NCI-H526 treated with DMSO at 0.1 percent for 48 hours (cell line): ENCODE data around the gene HOXB1.

Experiments used
- DNase-seq: peaks from one replicate; lab custom pipeline; 2025; lab: John Stamatoyannopoulos, UW

The HOXB1 gene

DNA sequence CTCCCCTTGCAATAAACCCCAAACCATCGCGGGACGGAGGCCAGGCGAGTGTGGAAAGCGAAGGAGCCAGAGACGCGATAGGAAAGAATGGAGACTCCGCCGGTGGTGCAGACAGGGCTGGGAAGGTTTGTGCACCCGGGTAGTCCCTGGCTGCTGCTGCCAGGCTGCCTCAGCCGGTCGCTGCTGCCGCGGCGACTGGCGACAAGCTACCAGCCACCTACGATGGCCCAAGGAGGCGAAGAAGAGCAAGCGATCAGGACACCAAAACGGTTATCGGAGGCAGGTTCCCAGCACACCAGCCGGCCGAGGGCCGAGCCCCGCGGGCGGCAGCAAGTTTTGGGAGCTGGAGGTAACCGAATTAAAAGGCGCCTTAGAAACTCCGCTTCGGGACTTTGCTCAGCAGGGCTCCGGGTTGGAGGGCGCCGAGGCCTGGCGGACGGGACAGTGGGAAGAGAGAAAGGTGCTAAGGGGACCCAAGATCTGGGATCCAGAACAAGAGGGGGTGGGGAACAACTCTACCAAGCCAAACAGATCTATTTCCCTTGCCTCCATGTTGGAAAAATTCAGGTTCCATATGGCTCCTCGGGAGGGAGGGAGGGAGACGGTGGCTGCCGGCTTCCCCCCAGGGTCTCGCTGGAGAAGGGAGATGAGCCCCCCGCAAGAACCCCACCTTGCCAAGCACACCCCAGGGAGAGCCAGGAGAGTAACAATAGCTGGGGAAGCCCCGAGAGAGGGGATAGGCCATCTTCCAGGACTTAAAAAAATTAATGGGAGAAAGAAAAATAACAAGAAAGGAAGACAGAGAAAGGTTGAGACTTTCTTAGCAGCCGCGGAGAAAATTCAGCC lies 23.8 kb upstream of the HOXB1 start:
- DNase-seq = no peak

DNA sequence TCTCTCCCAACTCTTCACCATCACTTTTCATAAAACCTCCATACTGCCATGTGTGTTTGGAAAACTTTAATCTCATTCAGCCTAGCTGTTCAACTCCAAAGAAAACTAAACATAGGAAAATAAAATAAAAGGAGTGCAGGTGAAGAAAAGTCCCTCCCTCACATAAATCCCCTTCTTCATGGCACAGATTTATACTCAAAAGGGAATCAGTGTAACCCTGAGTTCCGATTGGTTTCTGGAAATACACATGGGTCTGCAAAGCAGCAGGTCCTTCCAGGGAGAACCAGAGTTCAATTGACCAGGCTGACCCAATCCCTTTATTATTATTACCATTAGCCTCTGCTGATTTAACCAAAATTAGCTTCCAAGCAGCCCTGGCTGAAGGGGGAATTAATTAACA lies 23.0 kb upstream of the HOXB1 start:
- no peak for DNase-seq

DNA sequence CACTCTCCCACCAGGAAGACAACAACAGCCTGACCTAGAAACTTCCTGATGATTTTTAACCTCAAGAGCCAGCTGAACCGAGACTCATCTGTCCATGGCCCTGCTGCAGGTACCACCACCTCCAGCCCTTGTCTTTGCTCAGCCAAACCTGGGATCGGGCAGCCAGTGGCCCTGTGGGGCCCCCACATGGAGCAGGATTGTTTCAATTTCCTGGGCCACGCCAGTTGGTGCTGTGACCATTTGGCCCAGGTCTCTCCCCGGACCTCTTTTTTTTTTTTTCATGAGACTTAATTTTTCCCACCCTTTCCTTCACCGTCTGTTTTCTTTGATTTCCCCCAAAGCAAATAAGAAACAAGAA lies 22.4 kb upstream of the HOXB1 start:
- DNase-seq = no peak

DNA sequence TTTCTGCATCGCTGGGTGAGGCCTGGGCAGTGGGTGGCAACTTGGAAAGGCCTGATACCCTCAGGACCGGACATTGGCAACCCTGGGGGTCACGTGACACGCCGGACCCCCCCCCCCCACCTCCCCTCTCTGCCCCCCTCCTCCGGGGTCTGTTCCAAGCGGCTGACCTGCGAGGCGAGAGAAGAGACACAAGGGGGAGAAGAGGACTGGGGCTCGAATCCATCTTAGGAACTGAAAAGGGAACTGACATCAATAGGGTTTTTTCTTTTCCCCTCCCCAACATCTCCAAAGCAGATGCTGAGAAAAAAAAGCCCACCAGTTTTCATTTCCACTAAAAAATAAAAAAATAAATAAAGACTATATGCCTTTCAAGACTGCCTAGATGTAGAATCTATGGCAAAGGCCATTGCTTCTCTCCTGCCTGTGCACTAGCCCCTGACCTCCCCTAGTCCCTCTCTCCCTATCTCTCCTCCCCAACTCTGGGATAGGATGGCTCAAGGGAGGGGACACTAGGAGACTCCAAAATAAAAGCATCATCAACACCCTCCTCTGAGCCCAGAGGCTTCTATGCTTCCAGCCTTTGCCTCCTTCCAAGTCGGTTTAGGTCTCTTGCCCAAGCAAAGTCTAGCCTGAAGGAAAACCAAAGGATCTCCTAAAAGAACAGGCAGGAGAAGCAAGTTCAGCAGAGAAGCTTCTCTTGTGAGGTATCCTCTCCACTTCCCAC lies 21.8 kb upstream of the HOXB1 start:
- no peak for DNase-seq

DNA sequence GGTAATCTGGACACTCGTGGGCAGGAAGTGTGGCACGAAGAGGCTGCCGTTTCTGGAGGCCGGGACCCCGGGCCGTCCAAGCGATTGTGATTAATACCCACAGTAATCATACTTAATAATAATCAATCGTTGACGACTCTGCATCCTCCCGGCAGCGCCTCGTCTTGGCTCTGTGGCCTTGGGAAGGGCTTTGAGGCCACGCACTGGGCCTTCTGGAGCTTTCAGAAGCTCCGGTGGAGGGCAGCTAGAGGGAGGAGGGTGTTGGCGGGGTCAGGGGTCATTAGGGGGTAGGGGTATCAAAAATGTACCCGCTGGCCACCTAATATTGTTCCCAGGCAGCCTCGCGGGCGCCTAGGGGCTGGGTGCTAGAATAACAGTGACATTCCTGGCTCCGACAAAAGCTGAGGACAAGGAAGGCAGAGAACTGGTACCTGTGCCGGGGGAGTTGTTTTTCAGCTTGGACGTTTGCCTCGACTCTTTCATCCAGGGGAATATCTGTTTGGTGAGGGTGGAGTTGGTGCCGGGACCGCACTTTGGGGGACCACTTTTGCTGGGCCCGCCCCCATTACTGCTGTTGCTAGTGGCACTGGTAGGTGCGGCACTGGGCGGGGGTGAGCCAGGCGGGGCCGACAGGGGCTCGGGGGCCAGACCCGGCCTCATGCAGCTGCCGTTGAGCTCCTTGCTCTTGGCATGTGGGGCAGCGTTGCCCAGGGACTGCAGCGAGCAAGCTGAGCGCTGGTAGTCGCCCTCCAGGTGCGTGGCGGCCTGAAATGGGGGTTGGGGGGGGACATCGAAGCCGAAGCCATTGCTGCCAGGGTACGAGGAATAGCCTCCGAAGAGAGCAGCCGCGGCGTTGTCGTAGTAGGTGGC lies 21.0 kb upstream of the HOXB1 start:
- no peak for DNase-seq

GRCh38 chr17:48551214-48551555 lies 20.4 kb upstream of the HOXB1 start:
- no peak for DNase-seq

GRCh38 chr17:48550502-48551213 lies 19.8 kb upstream of the HOXB1 start:
- DNase-seq = no peak

- DNase-seq = no peak
Measured at GRCh38 chr17:48549914-48550501, 19.2 kb upstream of the HOXB1 start.

DNA sequence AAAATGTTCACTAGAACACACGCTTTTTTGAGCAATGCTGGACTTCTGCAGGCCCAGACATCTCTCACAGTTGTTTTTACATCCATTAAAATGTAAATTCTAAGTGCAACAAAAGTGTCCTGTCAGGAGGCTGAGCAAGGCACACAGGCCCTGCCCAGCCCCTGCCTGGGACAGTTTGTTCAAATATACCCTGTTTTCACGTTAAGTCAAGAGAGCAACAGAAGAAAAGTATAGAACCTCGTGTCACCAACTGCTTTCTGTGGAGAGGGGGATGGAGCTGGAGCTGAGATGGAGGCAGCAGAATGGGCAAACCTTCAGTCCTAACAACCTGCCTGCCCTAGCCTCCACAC lies 18.4 kb upstream of the HOXB1 start:
- no peak for DNase-seq

- DNase-seq = no peak
Measured at GRCh38 chr17:48548523-48549280, 17.9 kb upstream of the HOXB1 start.

- no peak for DNase-seq
Measured at GRCh38 chr17:48547808-48548522, 17.2 kb upstream of the HOXB1 start.

DNA sequence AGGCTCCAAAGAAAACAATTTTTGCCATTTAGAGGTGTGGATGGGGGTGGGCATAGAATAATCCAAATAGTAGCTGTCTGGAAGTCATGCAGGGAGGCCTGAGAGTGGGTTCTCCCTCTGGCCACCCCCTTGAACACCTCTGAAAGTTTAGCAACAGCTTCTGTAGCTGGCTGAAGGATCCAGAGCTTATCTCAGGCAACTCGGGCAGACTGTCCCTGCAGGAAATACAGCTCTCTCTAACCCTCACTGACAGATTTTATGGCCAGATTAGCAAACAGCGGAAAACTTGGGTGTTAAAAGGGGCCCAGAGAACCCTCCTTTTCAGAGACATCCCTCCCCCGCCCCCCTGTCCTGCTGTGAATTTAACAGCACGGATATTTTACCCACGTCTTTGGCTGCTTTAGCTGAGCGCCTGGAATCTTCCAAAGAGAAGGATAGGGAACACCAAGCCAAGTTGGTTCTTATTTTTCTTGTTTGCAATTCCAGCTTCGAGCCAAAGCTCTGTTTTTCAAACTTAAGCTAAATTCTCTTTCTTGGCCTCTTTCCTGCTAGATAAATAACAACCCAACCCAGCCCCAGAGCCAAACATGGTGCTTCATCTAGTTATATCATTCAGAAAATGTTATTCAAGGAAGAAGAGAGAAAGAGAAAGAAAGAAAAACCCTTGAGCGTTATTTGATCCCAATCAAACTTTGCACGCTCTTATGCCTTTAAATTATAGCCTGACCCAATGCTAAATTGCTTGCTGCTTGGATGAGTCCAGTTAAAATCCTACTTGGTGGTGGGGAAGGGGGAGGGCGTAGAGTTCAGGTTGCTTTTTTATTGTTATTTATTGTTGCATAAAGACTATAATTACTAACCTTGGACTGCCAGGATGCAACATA lies 16.4 kb upstream of the HOXB1 start:
- DNase-seq = no peak

- no peak for DNase-seq
Measured at GRCh38 chr17:48546137-48546923, 15.5 kb upstream of the HOXB1 start.

GRCh38 chr17:48545539-48545938 lies 14.7 kb upstream of the HOXB1 start:
- DNase-seq = no peak

DNA sequence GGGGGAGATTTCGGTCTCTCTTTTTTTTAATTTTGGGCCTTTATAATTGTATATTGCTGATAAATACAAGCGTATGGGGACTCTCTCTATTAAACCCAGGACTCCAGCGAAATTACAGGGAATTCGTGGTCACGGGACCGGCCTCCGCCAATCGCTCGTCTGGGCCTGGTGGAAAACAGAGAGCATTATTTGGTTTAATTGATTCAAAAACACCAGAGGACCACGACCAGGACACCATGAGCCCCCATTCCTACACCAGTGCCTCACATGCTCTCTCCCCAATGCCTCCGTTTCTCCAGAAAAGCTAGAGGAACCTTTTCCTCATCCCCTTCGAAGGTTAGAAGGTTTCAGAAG lies 14.2 kb upstream of the HOXB1 start, which contains the start of gene HOXB2:
Gene HOXB2 (minus strand): TSS at position 88 of the 354 bp plus-strand sequence. CDS start 198 bp downstream, outside the sequence.
- DNase-seq = no peak

DNA sequence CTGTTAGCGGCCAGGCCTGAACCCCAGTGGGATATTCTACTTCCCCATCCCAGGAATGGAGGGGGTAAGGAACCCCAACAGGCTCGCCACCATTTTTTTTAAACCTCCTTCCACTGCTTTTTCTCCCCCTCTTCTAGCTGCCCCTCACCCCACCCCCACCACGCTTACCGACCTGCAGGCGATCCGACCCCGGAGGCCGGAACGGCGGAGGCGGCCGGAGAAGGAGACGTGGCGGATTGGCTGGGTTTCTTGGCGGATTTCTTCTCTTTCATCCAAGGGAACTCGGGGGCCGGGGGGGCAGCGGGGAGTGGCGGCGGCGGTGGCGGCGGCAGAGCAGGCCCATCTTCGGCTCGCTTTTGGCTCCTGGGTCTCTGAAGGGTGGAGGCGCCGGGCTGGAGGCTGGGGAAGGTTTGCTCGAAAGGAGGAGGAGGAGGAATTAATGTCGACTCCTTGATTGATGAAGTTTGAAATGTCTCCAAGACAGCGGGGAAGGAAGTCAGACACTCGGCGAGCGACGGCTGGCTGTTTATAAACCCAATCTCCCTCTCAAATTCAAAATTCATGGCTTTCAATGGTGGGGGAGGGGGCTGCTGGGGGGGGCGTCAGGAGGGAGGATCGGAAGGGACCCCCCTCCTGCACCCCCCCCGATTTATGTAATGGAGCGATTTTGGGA lies 13.7 kb upstream of the HOXB1 start:
- no peak for DNase-seq

- DNase-seq = no peak
Measured at GRCh38 chr17:48543854-48544348, 13.1 kb upstream of the HOXB1 start.
